Activated gamma-delta T cell treated with Interleukin-2 at 50 U/mL for 16 hours (primary cell): ENCODE results near the gene ZNF282.
"Not testable (repeated sequence)": the region's sequence is repeated elsewhere in the genome, so short reads cannot be mapped to it uniquely, and the experiment has no call there.

Source experiments
- DNase-seq: peaks from one replicate; pipeline ENCODE4 v3.0.0-alpha.2; 2020

ZNF282 gene

GRCh38 chr7:149225656-149226055 lies 30.3 kb downstream of the ZNF282 start:
- no peak for DNase-seq

- DNase-seq, result not testable (repeated sequence)
These were observed 31.0 kb downstream of the ZNF282 start for GRCh38 chr7:149226366-149226765.

DNA sequence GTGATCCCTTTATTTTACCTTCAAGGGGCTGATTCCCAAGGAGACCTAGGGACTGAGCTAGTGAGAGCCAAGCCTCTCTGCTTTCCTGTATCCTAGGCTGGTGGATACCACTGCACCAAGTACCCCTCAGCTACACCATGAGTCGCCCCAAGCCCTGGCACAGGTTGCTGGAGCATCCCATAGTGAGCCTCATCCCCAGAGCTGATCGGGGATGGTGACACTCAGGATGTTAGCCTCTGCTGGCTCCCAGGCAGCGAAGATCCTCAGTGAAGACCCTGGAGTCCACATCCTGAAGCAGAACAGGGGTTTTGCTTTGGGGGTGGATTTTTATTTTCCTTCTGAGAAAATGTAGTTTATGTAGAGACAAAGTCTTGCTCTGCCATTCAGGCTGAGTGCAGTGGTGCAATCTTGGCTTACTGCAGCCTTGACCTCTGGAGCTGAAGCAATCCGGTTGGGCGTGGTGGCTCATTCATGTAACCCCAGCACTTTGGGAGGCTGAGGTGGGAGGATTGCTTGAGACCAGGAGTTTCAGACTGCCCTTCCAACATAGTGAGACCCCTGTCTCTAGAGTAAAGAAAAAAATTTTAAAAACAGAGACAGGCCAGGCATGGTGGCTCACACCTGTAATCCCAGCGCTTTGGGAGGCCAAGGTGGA lies 31.6 kb downstream of the ZNF282 start:
- no peak for DNase-seq

GRCh38 chr7:149228831-149229471 lies 33.6 kb downstream of the ZNF282 start:
- no peak for DNase-seq

DNA sequence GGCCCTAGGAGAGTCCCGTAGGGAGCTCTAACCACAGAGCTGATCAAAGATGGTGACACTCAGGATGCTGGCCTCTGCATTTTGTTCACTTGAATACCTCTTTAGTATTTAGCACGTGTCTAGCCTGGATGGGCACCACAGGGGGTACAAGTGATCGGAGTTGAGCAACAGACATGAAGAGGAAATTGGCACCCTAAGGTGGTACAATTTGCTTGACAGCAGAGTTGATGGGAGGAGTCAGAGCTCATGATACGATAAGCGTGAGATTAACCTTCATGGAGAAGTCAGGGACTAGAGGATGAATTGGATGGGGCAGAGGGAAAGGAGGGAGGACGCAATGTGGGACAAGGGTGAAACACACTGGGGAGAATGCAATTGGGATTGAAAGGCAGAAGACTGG lies 34.2 kb downstream of the ZNF282 start:
- no peak for DNase-seq

DNA sequence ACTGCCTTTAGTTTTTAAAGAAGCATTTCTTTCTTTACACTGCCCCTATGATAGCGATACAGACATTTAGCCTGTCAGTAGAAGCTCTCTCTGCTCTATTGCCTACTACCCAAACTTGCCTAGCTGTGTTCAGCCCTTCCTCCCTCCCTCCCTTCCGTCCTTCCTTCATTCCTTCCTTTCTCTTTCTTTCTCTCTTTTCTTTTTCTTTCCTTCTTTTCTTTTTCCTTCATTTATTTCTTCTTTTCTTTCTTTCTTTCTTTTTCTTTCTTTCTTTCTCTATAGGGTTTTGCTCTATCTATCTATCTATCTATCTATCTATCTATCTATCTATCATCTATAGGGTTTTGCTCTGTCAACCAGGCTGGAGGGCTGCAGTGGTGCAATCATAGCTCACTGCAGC lies 37.0 kb downstream of the ZNF282 start:
- no peak for DNase-seq

GRCh38 chr7:149233655-149234204 lies 38.4 kb downstream of the ZNF282 start:
- DNase-seq, result not testable (repeated sequence)

DNA sequence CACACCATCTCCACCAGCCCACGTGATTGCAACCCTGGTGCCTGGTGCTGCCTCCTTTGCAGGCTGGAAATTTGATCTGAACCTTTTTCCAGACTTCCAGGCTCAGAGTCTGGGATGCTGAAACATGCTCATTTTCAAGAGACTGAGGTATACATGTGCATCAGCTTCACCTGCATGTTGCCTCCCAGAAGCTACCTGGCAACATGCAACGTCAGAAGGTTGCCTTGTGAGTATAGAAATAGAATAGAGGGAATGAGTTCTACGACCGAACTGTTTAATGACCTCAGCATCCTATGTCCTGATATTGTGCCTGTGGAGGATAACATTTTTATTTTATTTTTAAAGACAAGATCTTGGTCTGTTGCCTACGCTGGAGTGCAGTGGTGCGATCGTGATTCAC lies 42.2 kb downstream of the ZNF282 start:
- no peak for DNase-seq

- no peak for DNase-seq
These were observed 42.7 kb downstream of the ZNF282 start for GRCh38 chr7:149238051-149238450.

GRCh38 chr7:149239345-149240143 lies 44.2 kb downstream of the ZNF282 start, which contains the start of gene ZNF212:
Gene ZNF212 (plus strand): TSS chr7:149239651. CDS start chr7:149239779, 128 bp downstream.
- peak; percentile 89 for DNase-seq

GRCh38 chr7:149240637-149241036 lies 45.3 kb downstream of the ZNF282 start:
- DNase-seq, result no peak

GRCh38 chr7:149241696-149242095 lies 46.4 kb downstream of the ZNF282 start:
- no peak for DNase-seq

GRCh38 chr7:149245244-149245643 lies 49.9 kb downstream of the ZNF282 start:
- no peak for DNase-seq

DNA sequence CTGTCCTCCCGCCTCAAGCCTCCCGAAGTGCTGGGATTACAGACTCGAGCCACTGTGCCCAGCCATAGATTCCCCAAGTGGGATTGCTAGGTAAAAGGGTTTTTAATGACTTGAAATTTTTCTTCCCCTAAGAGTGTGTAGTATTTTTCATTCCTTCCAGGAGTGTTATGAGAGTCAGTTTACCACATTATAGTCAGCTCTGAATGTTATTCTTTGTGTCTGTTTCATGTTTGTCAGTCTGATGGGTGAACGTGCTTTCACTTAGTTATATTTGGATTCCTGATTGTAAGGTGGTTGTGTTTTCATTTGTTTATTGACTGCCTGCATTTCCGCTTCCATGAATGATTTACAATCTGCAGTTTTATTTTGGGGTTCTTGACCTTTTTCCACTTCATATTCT lies 50.4 kb downstream of the ZNF282 start:
- no peak for DNase-seq

DNA sequence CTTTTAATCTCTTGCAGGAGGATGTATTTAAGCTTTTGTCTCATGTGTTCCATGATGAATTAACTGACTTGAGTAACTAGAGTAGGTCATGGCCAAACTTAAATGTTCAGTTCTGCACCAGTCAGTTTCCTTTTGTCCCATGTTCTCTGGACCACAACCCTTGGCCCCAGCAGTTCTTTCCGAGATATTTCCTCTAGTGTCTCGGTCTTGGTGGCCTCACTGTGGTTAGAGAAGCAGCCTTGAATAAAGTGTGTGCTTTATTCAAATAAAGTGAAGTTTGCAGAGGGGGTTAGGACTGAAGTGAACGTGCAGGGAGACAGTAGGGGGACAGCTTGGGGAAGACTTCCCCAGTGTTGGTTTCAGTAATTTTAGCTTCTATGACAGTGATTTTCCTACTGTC lies 53.4 kb downstream of the ZNF282 start:
- no peak for DNase-seq

DNA sequence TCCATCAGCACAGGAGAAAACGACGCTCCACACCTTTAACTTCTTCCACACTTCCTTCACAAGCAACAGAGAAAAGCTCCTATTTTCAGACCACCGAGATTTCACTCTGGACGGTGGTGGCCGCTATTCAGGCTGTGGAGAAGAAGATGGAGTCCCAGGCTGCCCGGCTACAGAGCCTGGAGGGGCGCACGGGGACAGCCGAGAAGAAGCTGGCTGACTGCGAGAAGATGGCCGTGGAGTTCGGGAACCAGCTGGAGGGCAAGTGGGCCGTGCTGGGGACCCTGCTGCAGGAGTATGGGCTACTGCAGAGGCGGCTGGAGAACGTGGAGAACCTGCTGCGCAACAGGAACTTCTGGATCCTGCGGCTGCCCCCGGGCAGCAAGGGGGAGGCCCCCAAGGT lies 54.8 kb downstream of the ZNF282 start:
- DNase-seq, result not testable (repeated sequence)

DNA sequence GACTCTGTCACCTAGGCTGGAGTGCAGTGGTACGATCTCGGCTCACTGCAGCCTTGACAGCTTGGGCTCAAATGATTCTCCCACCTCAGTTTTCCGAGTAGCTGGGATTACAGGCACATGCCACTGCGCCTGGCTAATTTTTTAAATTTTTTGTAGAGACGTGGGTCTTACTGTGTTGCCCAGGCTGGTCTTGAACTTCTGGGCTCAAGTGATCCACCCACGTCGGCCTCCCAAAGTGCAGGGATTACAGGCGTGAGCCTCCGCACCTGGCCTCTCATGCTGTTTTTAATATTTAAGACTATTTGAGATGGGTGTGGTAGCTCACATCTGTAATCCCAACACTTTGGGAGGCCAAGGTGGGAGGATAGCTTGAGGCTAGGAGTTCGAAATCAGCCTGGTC lies 56.2 kb downstream of the ZNF282 start:
- not testable (repeated sequence) for DNase-seq

DNA sequence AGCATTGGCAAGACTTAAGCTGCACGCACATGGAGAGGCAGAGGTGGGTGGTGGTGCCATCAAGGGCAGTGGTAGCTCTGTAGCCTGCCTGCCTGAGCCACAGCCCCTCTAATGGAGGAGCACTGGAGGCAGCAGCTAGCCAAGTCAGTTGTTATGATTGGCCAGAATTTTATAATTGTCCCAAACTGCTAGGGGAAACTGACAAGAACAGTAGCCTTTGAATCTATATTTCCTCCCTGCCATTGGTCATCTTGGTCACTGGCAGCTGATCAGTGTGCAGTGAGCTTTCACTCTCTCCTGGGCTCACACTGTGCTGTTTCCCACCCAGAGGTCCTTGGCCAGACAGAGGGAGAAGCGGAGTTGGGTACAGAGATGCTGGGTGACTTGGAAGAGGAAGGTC lies 57.0 kb downstream of the ZNF282 start:
- DNase-seq, result no peak

DNA sequence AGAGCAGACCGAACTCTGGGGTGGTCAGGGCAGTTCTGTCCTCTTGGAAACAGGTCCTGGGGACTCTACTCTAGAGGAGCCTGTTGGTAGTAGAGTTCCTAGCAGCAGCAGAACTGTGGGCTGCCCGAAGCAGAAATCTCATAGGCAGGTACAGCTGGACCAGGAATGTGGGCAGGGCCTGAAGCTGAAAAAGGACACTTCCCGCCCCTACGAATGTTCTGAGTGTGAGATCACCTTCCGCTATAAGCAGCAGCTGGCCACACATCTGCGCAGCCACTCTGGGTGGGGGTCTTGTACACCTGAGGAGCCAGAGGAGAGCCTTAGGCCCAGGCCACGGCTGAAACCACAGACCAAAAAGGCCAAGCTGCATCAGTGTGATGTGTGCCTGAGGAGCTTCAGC lies 58.3 kb downstream of the ZNF282 start:
- no peak for DNase-seq

DNA sequence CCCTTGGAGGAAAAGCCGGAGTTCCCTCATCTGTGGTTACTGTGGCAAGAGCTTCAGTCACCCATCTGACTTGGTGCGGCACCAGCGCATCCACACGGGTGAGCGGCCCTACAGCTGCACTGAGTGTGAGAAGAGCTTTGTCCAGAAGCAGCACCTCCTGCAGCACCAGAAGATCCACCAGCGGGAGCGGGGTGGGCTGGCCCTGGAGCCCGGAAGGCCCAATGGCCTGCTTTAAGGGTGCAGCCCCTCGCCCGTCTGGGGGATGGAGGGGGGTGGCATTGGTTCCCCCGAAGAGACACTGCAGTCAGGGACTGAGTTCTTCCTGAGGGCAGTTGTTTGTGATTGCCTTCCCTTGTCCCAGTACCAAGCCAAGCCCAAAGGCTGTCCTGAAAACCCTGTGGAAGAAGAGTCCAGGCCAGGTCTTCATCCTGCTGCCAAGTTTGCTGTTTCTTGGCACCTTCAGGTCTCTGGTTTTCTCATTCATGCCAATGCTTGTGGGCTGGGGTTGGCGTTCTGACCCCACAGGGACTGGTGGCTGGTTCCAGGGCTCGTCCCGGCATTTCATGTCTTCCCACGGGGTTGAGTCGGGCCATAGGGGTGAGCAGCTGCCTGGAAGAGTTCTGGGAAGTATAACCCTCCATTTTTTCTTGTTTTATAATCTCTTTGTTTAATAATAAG lies 59.0 kb downstream of the ZNF282 start:
- DNase-seq, result no peak

DNA sequence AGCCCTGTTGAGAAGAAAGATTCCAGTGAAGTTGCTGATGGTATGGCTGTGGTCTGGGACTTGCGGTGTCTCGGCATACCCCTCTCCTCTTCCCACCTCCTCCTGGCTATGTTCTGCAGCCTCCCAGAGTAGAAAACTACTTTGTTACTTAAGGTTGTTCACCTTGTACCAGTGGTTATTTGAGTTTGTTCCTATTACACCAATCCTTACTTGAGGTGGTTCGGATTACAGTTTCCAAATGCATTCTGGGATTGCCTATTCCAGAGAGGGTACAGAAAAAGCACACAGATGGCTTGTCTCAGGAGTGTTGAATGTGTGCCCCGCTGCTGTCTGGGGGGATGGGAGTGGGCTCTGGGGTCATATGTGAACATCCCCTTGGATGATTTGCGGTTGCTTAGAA lies 59.8 kb downstream of the ZNF282 start:
- no peak for DNase-seq

DNA sequence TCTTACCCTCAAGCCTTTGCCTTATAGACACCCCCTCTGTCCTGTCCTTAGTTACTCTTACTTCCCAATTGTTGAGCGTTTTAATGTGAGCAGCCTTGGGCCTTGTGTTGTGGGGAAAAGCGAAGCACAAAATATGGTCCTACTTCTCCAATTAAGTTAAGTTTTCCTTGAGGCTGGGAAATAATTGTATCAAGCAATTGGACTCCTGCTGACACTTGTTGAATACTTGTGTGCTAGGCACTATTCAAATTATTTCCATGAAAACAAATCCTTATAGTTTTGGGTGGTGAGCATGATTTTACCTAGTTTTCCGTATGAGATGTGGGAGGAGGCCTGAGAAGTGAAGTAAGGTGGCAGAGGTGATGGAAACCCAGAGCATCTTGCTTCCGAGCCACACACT lies 61.2 kb downstream of the ZNF282 start:
- DNase-seq, result no peak

DNA sequence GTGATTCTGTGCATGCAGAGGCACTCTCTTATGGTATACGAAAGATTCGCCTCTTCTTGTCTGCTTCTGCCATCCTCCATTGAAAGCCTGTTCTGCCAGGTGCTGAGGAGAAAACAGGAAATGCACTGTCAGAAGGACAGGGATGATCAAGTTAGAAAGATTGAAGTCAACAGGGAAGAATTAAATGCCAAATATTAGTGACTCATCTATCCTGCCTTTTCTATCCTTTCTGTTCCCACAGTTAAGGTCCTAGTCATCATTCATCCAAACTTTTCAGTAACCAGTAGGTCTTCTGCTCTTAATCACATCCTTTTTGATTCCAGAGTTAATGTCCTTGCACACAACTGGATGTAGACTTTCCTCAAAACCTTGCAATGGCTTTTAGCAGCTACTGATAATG lies 61.8 kb downstream of the ZNF282 start:
- no peak for DNase-seq
